Skin of body (tissue), 2 donors: ENCODE measurements around the gene CDYL. TPM values are rescaled to one million over a fixed set of nuclear protein-coding genes. Genes with fewer than 3 reads are reported as not detected.
"Not testable (repeated sequence)": the region's sequence is repeated elsewhere in the genome, so short reads cannot be mapped to it uniquely, and the experiment has no call there.

Experiments used
- DNase-seq: peaks from one replicate; lab custom pipeline; 2025; lab: John Stamatoyannopoulos, UW
- total RNA-seq: library from RNA; depleted of rRNA; stranded (reverse); fragments of >200 nt; gene quantifications from one replicate; pipeline ENCODE4 v1.2.3, GENCODE V29; 2014

The CDYL gene
- total RNA-seq, 1 donor from 2014 or later = 24.8 TPM

DNA sequence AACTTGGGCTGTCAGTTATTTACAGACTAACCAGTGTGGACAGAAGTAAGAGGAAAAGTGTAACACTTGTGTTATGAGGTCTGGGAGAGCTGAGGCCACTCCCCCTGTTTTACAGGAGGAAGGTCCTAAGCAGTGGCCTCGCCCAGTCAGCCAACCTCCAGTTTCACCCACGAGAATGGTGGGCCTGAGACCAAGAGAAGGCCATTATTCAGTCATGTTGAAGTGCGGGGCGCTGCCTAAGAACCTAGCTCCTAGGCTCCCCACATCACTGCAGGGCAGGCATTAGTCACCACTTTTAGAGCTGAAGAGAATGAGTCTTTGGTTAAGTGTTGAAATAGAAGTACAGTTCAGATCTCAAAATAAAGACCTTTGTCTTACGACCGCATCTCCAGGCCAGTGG is 27.9 kb downstream of the CDYL start:
- no peak for DNase-seq

DNA sequence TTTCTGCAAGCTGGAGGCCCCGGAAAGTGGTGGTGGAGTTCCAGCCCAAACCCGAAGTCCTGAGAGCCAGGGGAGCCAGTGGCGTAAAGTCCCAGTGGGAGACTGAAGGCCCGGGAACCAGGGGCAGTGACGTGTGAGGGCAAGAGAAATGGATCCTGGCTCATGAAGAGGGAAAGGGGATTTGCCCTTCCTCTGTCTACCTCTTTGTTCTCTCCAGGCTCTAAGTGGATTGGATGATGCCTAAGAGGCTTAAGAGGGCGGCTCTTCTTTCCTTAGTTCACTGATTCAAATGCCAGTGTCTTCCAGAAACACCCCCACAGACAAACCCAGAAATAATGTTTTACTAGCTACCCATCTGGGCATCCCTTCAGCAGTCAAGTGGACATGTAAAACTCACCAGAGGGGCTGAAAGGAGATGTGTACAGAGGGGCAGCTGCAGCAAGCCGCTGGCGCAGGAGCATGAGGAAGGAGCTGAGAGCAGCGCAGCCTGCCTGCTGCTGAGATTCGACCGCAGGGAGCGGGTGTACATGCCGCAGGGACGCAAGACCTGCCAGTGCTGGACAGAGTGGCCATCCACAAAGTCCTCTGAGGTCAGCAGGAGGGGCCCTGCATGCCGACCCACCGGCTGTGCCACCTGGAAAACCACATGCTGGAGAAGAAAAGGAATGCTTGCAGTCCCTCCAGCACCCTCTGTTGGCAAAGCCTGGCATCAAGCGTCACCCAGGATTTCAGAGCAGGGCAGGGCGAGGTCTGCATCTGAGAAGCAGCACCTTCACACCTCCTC is 29.5 kb downstream of the CDYL start:
- DNase-seq = no peak

DNA sequence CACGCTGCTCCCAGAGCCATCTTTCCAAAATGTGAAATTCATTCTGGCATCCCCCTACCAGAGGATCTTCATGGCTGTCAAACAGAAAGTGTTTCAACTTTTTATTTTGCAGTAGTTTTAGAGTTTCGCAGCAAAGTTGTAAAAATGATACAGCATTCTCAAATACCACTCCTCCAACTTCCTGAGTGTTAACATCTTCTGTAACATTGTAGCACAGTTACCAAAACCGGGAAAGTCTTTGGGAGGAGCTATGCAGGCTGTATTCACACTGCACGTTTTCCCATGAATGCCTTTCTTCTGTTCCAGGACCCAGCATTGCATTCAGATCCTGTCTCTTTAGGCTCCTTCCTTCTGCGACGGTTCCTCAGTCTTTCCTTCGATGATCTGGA is 30.1 kb downstream of the CDYL start:
- no peak for DNase-seq

DNA sequence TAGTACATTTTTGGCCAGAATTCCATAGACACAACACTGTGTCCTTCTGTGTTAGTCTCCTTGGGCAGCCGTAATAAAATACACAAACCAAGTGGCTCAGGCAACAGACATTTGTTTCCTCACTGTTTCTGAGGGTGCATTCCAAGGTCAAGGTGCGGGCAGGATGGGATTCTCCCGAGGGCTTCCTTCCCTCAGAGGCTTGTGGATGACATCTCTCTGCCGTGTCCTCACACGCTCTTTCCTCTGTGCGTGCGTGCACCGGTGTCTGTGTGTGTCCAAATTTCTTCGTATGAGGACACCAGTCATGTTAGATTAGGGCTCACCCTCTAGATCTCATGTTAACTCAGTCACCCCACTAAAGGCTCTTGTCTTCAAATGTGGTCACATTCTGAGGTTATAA is 30.6 kb downstream of the CDYL start:
- DNase-seq = no peak

DNA sequence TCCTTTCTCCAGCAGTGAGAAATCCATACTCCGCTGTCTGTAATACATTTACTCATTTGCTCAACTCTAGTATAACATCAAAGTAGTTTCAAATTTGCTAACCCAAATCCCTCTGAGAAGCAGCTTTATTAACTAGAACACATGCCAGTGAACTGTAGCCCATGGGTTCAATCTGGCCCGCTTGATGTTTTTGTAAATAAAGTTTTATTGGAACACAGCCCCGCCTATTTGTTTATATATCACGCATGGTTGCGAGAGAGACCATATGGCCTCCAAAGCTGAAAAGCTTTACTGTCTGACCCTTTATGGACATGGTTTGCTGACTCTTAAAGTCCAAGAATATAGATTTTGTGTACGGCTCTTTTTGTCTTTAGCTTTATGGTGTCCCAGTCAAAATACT is 32.2 kb downstream of the CDYL start:
- DNase-seq = no peak

DNA sequence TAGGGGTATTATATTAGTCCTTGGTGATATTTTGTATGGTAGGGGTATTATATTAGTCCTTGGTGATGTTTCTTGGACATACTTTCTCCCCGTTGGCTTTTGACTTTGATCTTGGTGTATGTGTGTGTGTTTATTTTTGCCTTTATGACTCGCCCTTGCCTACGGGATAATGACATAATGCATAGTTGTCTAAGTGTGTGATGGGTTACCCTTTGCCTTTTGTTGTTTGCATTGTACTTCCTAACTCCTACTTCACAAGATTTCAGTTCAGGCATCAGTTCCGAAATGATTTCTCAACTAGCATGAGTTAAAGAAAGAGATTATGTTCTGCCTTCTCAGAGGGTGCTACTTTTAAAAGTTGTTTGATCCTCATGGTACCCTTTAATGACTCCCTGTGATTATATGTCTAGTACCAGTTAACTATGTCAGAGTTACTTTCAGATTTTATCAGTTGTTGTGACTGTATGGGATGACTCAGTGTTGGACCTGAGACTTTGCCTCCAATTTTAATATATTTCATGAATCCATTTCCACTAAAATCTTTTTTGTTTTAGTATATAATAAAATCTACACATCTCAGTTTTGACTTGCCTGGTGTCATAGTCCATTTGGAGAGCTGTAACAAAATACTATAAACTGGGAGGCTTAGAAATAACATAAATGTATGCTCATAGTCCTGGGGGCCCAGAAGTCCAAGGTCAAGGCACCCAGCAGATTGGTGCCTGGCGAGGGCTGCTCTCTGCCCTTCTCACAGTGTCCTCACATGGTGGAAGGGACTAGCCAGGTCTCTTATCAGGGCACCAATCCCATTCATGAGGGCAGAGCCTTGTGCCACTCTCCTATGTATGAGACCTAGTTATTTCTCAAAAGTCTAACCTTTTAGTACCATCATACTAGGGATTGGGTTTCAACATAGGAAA is 34.1 kb downstream of the CDYL start:
- DNase-seq = no peak

DNA sequence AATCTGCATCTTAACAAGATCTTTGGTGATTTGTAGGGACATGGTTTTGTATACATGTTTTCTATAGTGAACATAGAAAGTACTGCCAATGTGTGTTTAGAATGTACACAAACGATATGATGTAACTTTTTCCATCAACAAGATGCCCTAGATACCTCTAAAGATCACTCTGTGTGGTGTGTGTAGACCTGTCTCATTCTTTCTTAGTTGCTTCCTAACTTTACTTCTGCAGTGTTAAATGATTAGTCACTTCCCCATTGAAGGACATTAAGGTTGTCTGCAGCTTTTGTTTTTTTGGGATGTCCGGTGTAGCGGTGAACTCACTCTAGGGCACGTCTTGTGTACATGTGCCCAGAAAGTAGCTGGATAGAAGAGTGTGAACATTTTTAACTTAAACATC is 35.9 kb downstream of the CDYL start:
- DNase-seq = no peak

DNA sequence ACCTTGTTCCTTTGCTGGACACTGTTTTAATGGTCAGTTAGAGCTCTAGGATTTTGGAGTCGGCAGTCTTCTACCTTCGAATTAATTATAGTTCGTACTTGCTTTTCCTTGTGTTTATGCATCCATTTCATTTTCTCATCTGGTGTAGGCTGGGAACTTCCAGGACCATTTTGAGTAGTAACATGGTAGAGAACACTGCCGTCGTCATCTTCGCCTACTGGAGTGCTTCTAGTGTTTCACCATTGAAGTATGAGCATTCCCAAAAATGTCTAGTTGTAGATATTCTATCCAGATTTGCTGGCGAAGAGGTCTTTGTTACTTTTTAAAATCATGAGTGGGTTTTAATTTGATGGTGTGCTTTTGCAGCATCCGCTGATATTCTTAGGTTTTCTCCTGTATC is 36.9 kb downstream of the CDYL start:
- DNase-seq = no peak

DNA sequence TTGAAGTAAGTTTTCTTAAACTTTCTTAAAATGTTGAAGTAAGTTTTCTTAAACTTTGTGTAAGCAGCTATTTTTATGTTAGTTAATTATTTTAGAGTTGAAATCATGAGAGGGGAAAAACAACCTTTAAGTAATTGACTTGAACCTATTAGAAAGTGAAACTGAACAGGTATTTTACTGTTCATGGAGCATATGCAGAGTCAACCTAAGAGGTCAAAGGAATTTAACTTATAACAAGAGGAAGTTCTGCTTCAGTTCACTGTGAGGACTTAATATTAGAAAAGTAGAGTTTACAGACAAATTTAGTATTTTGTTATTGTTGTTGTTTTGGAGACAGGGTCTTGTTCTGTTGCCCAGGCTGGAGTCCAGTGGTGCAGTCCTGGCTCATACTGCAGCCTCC is 38.0 kb downstream of the CDYL start:
- DNase-seq = no peak

DNA sequence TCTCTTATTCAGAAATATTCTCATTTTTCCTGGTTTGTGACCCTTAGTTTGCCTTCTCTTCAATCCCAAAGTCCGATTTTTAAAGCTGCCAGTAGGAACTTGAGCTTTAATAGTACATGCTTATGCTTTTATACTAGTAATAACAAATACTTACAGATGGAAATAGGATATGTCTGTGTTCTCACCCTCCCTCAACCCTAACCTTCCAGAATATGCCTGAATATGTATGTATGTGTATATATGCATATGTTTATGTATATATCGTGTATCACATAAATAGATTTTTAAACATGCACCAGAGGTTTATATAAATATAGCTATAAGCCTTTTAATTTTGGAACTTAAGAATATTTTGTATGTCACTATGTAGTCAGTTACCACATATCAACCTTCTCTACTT is 38.8 kb downstream of the CDYL start:
- DNase-seq = no peak

DNA sequence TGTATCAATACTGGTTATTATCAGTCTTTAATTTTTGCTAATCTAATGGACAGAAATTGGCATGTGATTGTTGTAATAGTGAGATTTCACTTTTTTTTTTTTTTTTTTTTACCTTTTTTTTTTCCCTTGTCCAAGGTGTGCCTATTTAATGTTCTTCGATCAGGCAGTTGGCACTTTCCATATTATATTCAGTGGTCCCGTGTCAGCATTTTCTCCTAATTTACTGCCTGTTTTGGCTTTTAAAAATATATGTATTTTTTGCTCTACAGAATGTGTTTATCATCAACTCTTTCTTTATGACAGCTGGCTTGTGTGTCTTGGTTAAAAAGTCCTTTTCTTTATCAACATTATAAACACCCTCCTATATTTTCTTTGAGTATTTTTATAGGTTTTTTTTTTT is 39.4 kb downstream of the CDYL start:
- DNase-seq = no peak

DNA sequence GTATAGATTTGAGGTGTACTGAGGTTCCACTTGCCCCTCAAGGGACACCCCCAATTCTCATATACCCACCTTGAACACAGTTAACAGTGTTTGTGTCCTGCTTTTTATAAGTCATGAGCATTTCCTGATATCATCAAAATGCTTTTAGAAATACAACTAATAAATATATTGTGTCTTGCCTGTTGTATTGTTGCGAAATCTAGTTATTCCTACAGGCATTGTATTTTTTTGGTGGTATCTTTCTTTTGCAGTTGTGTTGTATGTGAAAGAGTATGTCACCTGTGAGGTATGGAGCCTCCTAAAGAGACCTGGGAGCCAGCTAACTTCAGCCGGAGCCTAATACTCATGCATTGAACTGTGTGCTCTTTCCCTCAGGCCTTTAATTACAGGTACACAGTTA is 40.7 kb downstream of the CDYL start:
- no peak for DNase-seq

DNA sequence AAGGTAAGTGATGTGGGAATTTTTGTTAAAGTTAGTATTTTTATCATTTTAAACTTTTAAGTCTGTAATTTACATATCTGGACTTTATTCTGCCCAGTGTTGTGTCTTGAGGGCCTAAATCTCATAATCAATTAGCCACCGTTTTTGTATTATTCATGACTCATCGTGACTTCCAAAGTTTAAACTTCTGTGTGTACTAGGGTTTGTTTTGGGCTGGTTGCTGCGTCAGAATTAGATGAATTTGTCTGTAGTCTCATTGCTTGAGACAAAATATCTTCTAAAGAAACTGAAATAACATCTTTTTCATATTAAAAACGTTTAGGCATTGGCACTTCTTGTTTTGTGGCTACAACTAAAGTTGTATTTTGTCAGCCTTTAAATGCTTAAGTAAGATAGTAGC is 41.3 kb downstream of the CDYL start:
- no peak for DNase-seq

DNA sequence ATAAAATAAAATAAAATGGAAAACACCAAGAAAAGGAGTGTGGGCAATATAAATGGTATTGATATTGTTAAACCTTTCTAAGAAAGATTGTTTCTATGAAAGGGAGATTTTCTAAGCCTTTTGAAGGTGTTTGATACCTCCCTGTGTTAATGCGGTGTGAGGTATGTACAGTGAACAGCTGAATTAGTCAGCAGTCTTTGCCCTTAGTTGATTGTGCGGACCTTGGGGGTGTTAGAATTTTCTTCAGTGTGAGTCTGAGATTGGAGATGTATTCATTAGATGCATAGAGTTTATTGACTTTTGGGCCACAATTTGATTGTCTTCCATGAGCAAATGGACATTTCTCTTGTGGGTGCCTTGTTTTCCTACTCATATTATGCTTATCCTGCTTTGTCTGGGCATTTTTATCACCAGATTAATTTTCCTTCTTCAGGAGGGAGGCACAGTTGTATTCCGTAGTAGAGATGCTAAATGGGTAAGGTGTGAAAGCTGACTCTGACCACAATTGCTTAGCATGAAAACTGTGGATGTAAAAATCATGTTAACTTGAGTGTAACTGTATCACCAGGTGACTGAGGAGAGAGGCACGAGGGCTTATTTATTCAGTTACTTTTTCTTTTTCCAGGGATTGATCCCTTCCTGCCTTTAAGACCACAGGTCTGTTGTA is 42.2 kb downstream of the CDYL start:
- DNase-seq = no peak

DNA sequence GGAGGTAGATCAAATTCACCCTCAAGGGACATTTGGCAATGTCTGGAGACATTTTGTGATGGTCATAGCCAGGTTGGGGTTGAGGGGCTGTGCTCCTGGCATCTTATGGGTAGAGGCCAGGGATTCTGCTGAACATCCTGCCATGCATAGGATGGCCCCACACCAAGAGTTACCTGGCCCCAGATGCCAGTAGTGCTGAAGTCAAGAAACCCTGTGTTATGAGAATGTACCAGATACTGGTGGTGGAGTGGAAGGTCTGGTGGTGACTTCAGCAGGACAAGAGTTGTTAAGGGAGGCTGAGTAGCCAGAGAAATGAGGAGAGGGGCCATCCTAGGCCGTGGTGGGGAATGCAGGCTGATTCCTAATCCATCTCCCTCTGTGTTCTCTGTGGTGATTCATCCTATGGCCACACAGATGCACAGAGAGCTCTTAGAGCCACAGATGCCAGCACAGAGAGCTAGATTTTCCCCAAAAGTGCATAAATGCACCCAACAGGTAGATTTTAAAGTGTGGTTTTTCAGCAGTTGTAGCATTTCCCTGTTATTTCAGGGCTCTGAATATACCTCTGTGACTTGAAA is 43.6 kb downstream of the CDYL start:
- DNase-seq = no peak

DNA sequence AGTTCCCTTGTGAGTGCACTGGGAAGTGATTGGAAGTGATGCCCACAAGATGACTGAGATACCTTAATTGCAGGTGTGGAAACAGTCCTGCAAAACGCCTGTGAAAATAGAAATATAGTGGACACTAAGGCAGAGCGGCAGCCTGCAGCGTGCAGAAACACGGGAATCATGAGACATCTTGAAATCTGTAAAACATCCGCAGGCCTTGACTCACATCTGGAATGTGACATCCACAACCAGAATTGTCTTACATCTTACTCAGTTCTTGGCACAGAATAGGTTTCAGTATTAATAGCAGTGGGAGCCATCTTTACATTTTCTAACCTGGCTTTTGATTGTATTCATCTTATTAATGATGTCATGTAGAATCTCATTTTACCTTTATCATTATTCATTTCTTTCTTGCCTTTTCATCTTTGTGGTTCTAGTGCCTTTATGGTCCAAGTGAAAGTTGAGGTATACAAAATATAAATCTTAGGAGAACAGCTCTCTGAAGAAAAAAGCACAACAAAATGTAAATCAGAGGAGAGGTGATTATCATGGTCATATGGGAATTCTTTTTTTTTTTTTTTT is 44.6 kb downstream of the CDYL start:
- peak; percentile 70 for DNase-seq

DNA sequence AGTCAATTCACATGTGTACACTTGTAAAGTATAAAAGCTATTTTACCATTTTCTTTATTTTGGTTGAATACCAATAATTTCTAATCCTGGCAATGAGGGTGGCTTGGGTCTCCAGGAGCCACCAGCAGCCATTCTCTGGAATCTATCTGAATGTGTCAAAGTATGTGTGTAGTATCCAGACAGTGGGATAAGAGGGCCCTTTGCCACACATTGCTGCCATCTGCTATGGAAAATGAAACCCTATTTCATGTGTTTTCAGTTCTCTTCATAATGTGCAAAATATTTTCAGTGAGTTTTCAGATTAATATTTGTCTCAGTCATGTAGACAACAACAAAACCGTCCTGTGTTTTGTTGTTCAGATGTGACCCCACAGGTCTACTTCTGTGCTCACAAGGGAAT is 46.3 kb downstream of the CDYL start:
- DNase-seq = peak; percentile 27

DNA sequence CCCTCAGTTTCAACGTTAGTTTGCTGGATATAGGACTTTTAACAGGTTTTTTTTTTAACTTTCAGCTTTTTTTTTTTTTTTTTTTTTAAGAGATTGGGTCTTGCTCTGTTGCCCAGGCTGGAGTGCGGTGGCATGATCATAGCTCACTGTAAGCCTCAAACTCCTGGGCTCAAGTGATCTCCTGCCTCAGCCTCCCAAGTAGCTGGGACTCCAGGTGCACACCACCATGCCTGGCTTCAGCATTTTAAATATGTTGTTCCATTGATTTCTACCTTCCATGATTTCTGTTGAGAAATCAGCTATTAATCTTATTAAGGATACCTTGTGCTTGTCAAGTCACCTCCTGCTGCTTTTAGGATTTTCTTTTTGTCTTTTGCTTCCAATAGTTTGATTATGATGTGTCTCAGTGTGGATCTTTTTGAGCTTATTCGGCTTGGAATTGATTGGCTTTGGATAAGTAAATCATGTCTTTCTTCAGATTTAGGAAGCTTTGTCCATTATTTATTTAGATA is 52.0 kb downstream of the CDYL start:
- no peak for DNase-seq

DNA sequence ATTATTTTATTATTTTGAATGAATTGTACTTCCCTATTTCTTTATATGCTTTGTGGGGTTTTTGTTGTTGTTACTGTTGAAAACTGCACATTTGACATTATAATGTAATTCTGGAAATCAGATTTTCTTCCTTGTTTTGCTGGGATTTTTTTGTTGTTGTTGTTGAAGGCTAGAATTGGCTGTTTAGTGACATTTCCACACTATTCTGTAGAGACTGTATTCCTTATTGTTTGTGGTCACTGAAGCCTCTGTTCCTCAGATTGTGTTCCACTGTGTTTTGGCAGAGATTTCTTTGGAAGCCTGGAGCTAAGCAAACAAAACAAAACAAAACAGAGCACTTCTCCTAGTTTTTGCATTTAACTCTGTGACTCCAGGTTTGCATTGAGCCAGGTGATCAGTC is 52.9 kb downstream of the CDYL start:
- no peak for DNase-seq

DNA sequence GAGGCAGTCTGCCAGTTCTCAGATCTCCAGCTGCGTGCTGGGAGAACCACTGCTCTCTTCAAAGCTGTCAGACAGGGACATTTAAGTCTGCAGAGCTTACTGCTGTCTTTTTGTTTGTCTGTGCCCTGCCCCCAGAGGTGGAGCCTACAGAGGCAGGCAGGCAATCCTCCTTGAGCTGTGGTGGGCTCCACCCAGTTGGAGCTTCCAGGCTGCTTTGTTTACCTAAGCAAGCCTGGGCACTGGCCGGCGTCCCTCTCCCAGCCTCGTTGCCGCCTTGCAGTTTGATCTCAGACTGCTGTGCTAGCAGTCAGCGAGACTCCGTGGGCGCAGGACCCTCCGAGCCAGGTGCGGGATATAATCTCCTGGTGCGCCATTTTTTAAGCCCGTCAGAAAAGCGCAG is 59.3 kb downstream of the CDYL start:
- not testable (repeated sequence) for DNase-seq

DNA sequence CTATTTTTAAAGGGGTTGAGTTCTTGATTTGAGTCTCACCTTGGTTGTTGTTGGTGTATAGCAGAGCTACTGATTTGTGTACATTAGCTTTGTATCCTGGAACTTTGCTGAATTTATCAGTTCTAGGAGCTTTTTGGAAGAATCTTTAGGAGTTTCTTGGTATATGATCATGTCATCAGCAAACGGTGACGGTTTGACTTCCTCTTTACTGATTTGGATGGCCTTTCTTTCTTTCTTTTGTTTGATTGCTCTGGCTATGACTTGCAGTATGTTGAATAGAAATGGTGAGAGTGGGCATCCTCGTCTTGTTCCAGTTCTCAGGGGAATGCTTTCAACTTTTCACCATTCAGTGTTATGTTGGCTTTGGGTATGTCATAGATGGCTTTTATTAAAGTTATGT is 64.0 kb downstream of the CDYL start:
- DNase-seq = no peak
